Measurements from ENCODE around the gene RGS1. TPM values are rescaled to one million over a fixed set of nuclear protein-coding genes. Genes with fewer than 3 reads are reported as not detected.

RGS1 gene
- total and polyA plus RNA-seq, 8 donors: 1.5 to 32.3 (median 4.5) TPM

DNA sequence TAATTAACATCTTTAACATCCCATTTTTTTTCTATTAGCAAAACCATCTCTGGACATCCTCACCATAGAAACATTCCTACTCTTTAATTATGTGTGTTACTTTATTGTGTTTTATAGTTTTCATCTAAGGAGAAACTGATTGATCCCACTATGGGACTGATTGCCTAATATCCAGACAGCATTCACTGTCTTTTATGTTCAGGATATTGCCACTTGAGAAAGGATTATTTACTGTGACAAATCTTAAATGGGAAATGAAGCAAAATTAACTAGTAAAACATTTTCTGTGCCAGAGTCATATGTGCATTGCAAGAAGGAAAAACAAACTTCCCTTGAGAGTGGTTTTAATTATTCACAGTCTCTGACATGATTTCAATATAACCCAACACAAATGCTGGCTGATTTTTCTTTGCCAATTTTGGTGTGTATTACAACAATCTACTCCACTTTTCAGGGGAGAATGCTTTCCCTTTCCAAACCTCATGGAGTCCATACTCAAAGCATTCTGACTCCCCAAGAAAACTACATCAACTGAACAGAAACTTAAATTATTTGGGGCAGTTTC lies 44.6 kb downstream of the RGS1 start:
- H3K36me3 ChIP-seq: no peaks in the 10 kb centered on the region
- no peak overlapping the region for H3K27ac ChIP-seq
- intact Hi-C loops (cut with DNase I): no loop called here
- H3K4me3 ChIP-seq: no peak overlapping the region
- ATAC-seq (no peak), DNase-seq (no peak)
- H3K9me3 ChIP-seq: no peaks in the 10 kb centered on the region
- TF ChIP-seq, protein P1, sequence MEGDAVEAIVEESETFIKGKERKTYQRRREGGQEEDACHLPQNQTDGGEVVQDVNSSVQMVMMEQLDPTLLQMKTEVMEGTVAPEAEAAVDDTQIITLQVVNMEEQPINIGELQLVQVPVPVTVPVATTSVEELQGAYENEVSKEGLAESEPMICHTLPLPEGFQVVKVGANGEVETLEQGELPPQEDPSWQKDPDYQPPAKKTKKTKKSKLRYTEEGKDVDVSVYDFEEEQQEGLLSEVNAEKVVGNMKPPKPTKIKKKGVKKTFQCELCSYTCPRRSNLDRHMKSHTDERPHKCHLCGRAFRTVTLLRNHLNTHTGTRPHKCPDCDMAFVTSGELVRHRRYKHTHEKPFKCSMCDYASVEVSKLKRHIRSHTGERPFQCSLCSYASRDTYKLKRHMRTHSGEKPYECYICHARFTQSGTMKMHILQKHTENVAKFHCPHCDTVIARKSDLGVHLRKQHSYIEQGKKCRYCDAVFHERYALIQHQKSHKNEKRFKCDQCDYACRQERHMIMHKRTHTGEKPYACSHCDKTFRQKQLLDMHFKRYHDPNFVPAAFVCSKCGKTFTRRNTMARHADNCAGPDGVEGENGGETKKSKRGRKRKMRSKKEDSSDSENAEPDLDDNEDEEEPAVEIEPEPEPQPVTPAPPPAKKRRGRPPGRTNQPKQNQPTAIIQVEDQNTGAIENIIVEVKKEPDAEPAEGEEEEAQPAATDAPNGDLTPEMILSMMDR (IDR thresholded peaks at IDR 0.05): no peak
- H3K4me1 ChIP-seq: no peaks in the 10 kb centered on the region
- H3K27me3 ChIP-seq: no peaks in the 10 kb centered on the region

DNA sequence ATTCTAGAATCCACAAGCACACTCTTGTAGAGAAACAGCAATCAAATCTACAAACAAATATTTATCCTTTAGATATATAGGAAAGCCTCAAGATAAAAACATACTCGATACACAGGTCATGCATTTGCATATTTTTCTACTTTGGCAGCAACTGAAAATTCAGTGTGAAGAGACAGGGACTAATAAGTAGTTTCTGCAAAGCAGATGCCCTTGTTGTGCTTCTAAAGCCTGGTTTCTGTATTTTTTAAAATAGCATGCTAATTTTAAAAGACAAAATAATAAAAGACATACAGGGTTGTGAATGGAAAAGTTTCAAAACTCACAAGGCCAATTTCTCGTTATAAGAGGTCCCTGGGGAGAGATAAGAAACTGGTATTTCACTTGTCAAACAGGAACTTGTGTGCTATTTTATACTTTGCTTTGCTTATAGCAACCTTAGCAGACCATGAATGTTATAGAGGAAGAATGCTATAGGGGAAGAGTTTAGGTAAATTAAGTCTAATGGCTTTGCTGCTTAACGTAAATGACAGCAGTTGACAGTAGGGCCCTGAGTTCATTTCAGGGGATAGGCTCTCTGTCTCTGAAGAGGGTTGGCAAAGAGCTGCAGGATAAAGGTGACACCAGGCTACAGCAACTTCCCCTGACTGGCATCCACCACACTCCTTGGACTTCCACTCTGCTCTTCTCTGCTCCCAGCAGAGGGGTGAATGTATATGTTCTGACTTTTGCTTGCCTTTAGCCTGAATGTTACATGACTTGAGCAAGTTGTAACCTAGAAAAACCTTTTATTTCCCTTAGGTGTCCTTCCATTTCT lies 51.0 kb downstream of the RGS1 start:
- intact Hi-C loops (cut with DNase I): no loop called here
- Histone ChIP-seq H3K9me3 (no peaks in the 10 kb centered on the region), H3K36me3 (no peaks in the 10 kb centered on the region), H3K27me3 (no peaks in the 10 kb centered on the region), H3K4me3 (no peak overlapping the region), H3K27ac (no peak overlapping the region), H3K4me1 (no peaks in the 10 kb centered on the region)
- ATAC-seq (no peak), DNase-seq (no peak)
- TF ChIP-seq, protein P1 (IDR thresholded peaks at IDR 0.05): no peak

DNA sequence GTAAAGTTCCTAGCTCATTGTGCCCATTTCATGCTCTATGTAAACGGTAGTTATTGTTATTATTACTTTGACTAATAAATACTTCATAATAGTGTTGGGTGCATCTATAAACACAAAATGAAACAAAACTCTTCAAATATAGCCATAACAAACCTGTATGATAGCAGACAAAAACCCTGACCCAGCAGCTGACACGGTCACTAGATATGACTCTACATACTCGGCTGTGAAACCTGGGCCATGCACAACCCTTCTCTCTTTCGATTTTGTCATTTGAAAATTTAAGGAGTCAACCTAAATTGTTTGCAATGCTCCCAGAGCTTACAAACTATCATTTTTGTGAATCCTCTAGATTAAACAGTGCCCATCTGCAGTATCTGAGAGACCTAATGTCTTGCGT lies 52.3 kb downstream of the RGS1 start:
- intact Hi-C loops (cut with DNase I): no loop called here
- no peak for ATAC-seq
- H3K4me1 ChIP-seq: no peaks in the 10 kb centered on the region

DNA sequence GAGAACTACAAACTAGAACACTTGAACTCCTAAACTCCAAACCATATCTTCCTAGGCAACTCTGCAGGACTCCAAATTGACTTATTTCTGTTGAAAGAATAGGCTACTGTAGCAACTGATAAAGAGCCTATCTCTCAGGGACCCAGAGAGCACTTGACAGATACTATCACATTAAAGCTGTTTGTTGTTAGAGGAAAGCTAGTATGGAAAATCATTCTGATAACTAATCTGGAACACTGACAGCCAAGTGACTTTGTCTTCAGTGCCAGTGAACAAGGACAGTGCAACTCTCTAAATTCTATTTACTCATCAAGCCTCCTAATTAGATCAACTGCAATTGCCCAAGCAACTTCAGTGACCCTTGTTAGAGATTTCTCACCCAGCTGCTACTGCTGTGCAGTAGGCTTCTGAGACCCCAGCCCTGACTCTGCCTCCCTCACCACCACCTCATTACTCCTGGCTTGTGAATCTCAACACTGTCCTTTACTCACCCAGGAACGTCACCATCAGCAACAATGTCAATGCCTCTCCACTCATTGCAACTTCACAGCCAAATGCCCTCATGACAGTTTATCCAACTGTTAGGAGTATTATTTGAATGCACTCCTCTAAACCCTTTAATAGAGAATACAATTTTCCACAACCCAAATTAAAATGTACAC lies 53.0 kb downstream of the RGS1 start:
- Histone ChIP-seq H3K9me3 (no peaks in the 10 kb centered on the region), H3K27me3 (no peaks in the 10 kb centered on the region), H3K36me3 (no peaks in the 10 kb centered on the region), H3K4me3 (no peak overlapping the region), H3K27ac (no peak overlapping the region), H3K4me1 (no peaks in the 10 kb centered on the region)
- no peak for DNase-seq
- TF ChIP-seq, protein P1 (IDR thresholded peaks at IDR 0.05): no peak
- intact Hi-C loops (cut with DNase I): no loop called here
- no peak for ATAC-seq

More for the DNA sequence above, 52.3 kb downstream of the RGS1 start:
- Histone ChIP-seq H3K27me3 (no peaks in the 10 kb centered on the region), H3K27ac (no peak overlapping the region), H3K36me3 (no peaks in the 10 kb centered on the region), H3K9me3 (no peaks in the 10 kb centered on the region), H3K4me3 (no peak overlapping the region)
- DNase-seq: no peak
- TF ChIP-seq, protein P1 (IDR thresholded peaks at IDR 0.05): no peak

DNA sequence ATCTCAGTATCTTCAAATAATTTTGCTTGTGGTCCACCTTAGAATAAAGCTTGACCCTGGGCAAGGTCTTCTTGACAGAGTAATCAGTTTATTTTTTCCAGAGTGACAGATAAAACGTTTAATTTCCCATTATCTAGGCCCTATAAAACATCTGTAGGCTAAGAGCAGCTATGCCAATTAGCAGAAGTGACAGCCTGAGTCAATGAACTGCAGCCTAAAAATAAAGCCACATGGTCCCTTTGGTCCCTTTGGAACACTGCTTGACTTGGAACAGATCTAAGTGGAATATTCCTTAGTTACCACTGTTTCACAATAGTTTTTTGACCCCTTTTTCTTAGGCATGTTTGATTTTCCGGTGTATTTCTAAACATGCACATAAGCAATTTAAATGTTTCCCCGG lies 54.0 kb downstream of the RGS1 start:
- intact Hi-C loops (cut with DNase I): no loop called here
- ATAC-seq: no peak
- TF ChIP-seq, protein P1 (IDR thresholded peaks at IDR 0.05): no peak
- no peak overlapping the region for H3K4me3 ChIP-seq
- H3K36me3 ChIP-seq: no peaks in the 10 kb centered on the region
- H3K27me3 ChIP-seq: no peaks in the 10 kb centered on the region
- no peaks in the 10 kb centered on the region for H3K9me3 ChIP-seq
- H3K27ac ChIP-seq: no peak overlapping the region
- no peaks in the 10 kb centered on the region for H3K4me1 ChIP-seq
- peak in 1 of 4 donors; percentile 51 for DNase-seq

All from left lung (tissue), 10 donors.